ENCODE data around the gene FSHR. TPM values are rescaled to one million over a fixed set of nuclear protein-coding genes. Genes with fewer than 3 reads are reported as not detected.

FSHR gene
- total RNA-seq, 1 donor from 2014 or later = not detected

GRCh38 chr2:49152824-49153223 lies 1.5 kb downstream of the FSHR start:
- H3K79me2 ChIP-seq (ENCODE audit: low read depth) = no peaks in the 10 kb centered on the region
- peak overlapping the region; percentile 14 for H3K27ac ChIP-seq
- H3K36me3 ChIP-seq = no peaks in the 10 kb centered on the region
- TF ChIP-seq CTCF (IDR thresholded peaks at IDR 0.05) (no peak), EZH2 (IDR thresholded peaks at IDR 0.05) (no peak), EZH2phosphoT487 (IDR thresholded peaks at IDR 0.05) (no peak)
- no peak overlapping the region for H3K4me3 Mint-ChIP-seq
- peaks cover 15% of the 10 kb centered on the region for H3F3A ChIP-seq (ENCODE audit: low read depth)
- H3K27me3 ChIP-seq = no peaks in the 10 kb centered on the region
- H3K27me3 Mint-ChIP-seq (ENCODE audit: insufficient read depth, low read depth) = no peaks in the 10 kb centered on the region
- no peak overlapping the region for H3K9ac ChIP-seq
- no peaks in the 10 kb centered on the region for H3K9me3 ChIP-seq (ENCODE audit: low read depth)
- no peak overlapping the region for H3K4me3 ChIP-seq
- H2AFZ ChIP-seq (replicated peaks) = peak overlapping the region; percentile 74
- H3K9me3 Mint-ChIP-seq = no peaks in the 10 kb centered on the region
- no peak overlapping the region for H3K27ac Mint-ChIP-seq
- peak; percentile 2 for DNase-seq (ENCODE audit: low spot score)
- no peaks in the 10 kb centered on the region for H4K20me1 ChIP-seq (ENCODE audit: low read depth)
- no peaks in the 10 kb centered on the region for H3K36me3 Mint-ChIP-seq
- peak overlapping the region; percentile 33 for H3K4me2 ChIP-seq
- H3K4me1 Mint-ChIP-seq = no peaks in the 10 kb centered on the region
- peaks cover 25% of the 10 kb centered on the region for H3K4me1 ChIP-seq

- TF ChIP-seq EZH2 (IDR thresholded peaks at IDR 0.05) = no peak
- TF ChIP-seq CTCF (IDR thresholded peaks at IDR 0.05) = no peak
- TF ChIP-seq EZH2phosphoT487 (IDR thresholded peaks at IDR 0.05) = no peak
- no peaks in the 10 kb centered on the region for H3K36me3 Mint-ChIP-seq
- H3K4me1 Mint-ChIP-seq = no peaks in the 10 kb centered on the region
Observed at GRCh38 chr2:49146401-49146800, 7.9 kb downstream of the FSHR start.

GRCh38 chr2:49131801-49132200 lies 22.5 kb downstream of the FSHR start:
- Histone ChIP-seq H3K4me2 (no peak overlapping the region), H3K9ac (no peak overlapping the region), H3K36me3 (no peaks in the 10 kb centered on the region), H3K79me2 (ENCODE audit: low read depth) (no peaks in the 10 kb centered on the region), H4K20me1 (ENCODE audit: low read depth) (no peaks in the 10 kb centered on the region), H3K27ac (no peak overlapping the region), H3K4me1 (no peaks in the 10 kb centered on the region), H3K9me3 (ENCODE audit: low read depth) (no peaks in the 10 kb centered on the region), H2AFZ (replicated peaks) (no peak overlapping the region), H3F3A (ENCODE audit: low read depth) (no peaks in the 10 kb centered on the region), H3K4me3 (no peak overlapping the region), H3K27me3 (no peaks in the 10 kb centered on the region)
- no peaks in the 10 kb centered on the region for H3K36me3 Mint-ChIP-seq
- H3K27me3 Mint-ChIP-seq (ENCODE audit: insufficient read depth, low read depth) = no peaks in the 10 kb centered on the region
- no peak overlapping the region for H3K27ac Mint-ChIP-seq
- H3K4me1 Mint-ChIP-seq = no peaks in the 10 kb centered on the region
- H3K9me3 Mint-ChIP-seq = peaks cover 17% of the 10 kb centered on the region
- DNase-seq (ENCODE audit: low spot score) = no peak
- no peak overlapping the region for H3K4me3 Mint-ChIP-seq
- TF ChIP-seq EZH2phosphoT487 (IDR thresholded peaks at IDR 0.05) (no peak), EZH2 (IDR thresholded peaks at IDR 0.05) (no peak), CTCF (IDR thresholded peaks at IDR 0.05) (no peak)

More at GRCh38 chr2:49146401-49146800, 7.9 kb downstream of the FSHR start:
- no peaks in the 10 kb centered on the region for H3K9me3 ChIP-seq (ENCODE audit: low read depth)
- no peaks in the 10 kb centered on the region for H3K27me3 ChIP-seq
- H2AFZ ChIP-seq (replicated peaks) = peak overlapping the region; percentile 58
- no peak overlapping the region for H3K27ac ChIP-seq
- H3K27ac Mint-ChIP-seq = no peak overlapping the region
- H3K4me3 Mint-ChIP-seq = no peak overlapping the region
- H3K4me1 ChIP-seq = peaks cover 7% of the 10 kb centered on the region
- no peaks in the 10 kb centered on the region for H4K20me1 ChIP-seq (ENCODE audit: low read depth)
- H3K36me3 ChIP-seq = no peaks in the 10 kb centered on the region
- H3K79me2 ChIP-seq (ENCODE audit: low read depth) = no peaks in the 10 kb centered on the region
- no peaks in the 10 kb centered on the region for H3K27me3 Mint-ChIP-seq (ENCODE audit: insufficient read depth, low read depth)
- H3F3A ChIP-seq (ENCODE audit: low read depth) = no peaks in the 10 kb centered on the region
- DNase-seq (ENCODE audit: low spot score) = peak; percentile 11
- H3K4me2 ChIP-seq = no peak overlapping the region
- no peak overlapping the region for H3K4me3 ChIP-seq
- no peaks in the 10 kb centered on the region for H3K9me3 Mint-ChIP-seq
- no peak overlapping the region for H3K9ac ChIP-seq
